Measurements from ENCODE around the gene SIL1.
"Not testable (repeated sequence)": the region's sequence is repeated elsewhere in the genome, so short reads cannot be mapped to it uniquely, and the experiment has no call there.

The SIL1 gene

GRCh38 chr5:139194486-139194885 lies 3.7 kb downstream of the SIL1 start:
- no peaks in the 10 kb centered on the region for H3K36me3 ChIP-seq (ENCODE audit: control insufficient read depth, insufficient read depth, low read length)
- H3K9me3 ChIP-seq (ENCODE audit: control insufficient read depth, low read length): no peaks in the 10 kb centered on the region
- H3K9ac ChIP-seq (ENCODE audit: low read length): no peak overlapping the region
- H3K4me3 ChIP-seq (ENCODE audit: low read length): no peak overlapping the region
- peaks cover 5% of the 10 kb centered on the region for H3K4me1 ChIP-seq (ENCODE audit: control insufficient read depth, insufficient read depth, low read length)
- no peaks in the 10 kb centered on the region for H3K27me3 ChIP-seq (ENCODE audit: control insufficient read depth, insufficient read depth, low read length)

GRCh38 chr5:139193928-139194327 lies 4.2 kb downstream of the SIL1 start:
- Histone ChIP-seq H3K9me3 (ENCODE audit: control insufficient read depth, low read length) (no peaks in the 10 kb centered on the region), H3K36me3 (ENCODE audit: control insufficient read depth, insufficient read depth, low read length) (no peaks in the 10 kb centered on the region), H3K4me1 (ENCODE audit: control insufficient read depth, insufficient read depth, low read length) (peaks cover 5% of the 10 kb centered on the region), H3K9ac (ENCODE audit: low read length) (no peak overlapping the region), H3K27me3 (ENCODE audit: control insufficient read depth, insufficient read depth, low read length) (no peaks in the 10 kb centered on the region), H3K4me3 (ENCODE audit: low read length) (no peak overlapping the region)

GRCh38 chr5:139192906-139193305 lies 5.3 kb downstream of the SIL1 start:
- not testable (repeated sequence) for H3K4me3 ChIP-seq (ENCODE audit: low read length); H3K9me3 ChIP-seq (ENCODE audit: control insufficient read depth, low read length); H3K36me3 ChIP-seq (ENCODE audit: control insufficient read depth, insufficient read depth, low read length); H3K9ac ChIP-seq (ENCODE audit: low read length); H3K27me3 ChIP-seq (ENCODE audit: control insufficient read depth, insufficient read depth, low read length); H3K4me1 ChIP-seq (ENCODE audit: control insufficient read depth, insufficient read depth, low read length)

GRCh38 chr5:139191954-139192353 lies 6.2 kb downstream of the SIL1 start:
- H3K4me3 ChIP-seq (ENCODE audit: low read length); H3K36me3 ChIP-seq (ENCODE audit: control insufficient read depth, insufficient read depth, low read length); H3K9me3 ChIP-seq (ENCODE audit: control insufficient read depth, low read length); H3K4me1 ChIP-seq (ENCODE audit: control insufficient read depth, insufficient read depth, low read length); H3K27me3 ChIP-seq (ENCODE audit: control insufficient read depth, insufficient read depth, low read length); H3K9ac ChIP-seq (ENCODE audit: low read length): not testable (repeated sequence)

- no peak overlapping the region for H3K4me3 ChIP-seq (ENCODE audit: low read length)
- no peaks in the 10 kb centered on the region for H3K9me3 ChIP-seq (ENCODE audit: control insufficient read depth, low read length)
- H3K36me3 ChIP-seq (ENCODE audit: control insufficient read depth, insufficient read depth, low read length): no peaks in the 10 kb centered on the region
- no peak overlapping the region for H3K9ac ChIP-seq (ENCODE audit: low read length)
- H3K27me3 ChIP-seq (ENCODE audit: control insufficient read depth, insufficient read depth, low read length): no peaks in the 10 kb centered on the region
- H3K4me1 ChIP-seq (ENCODE audit: control insufficient read depth, insufficient read depth, low read length): no peaks in the 10 kb centered on the region
Measured at GRCh38 chr5:139190125-139190524, 8.0 kb downstream of the SIL1 start.

- Histone ChIP-seq H3K9me3 (ENCODE audit: control insufficient read depth, low read length) (no peaks in the 10 kb centered on the region), H3K4me3 (ENCODE audit: low read length) (no peak overlapping the region), H3K36me3 (ENCODE audit: control insufficient read depth, insufficient read depth, low read length) (no peaks in the 10 kb centered on the region), H3K27me3 (ENCODE audit: control insufficient read depth, insufficient read depth, low read length) (no peaks in the 10 kb centered on the region), H3K9ac (ENCODE audit: low read length) (no peak overlapping the region), H3K4me1 (ENCODE audit: control insufficient read depth, insufficient read depth, low read length) (no peaks in the 10 kb centered on the region)
Measured at GRCh38 chr5:139188558-139189270, 9.5 kb downstream of the SIL1 start.

GRCh38 chr5:139186752-139187326 lies 11.3 kb downstream of the SIL1 start:
- H3K4me1 ChIP-seq (ENCODE audit: control insufficient read depth, insufficient read depth, low read length): no peaks in the 10 kb centered on the region
- H3K9ac ChIP-seq (ENCODE audit: low read length): no peak overlapping the region
- H3K36me3 ChIP-seq (ENCODE audit: control insufficient read depth, insufficient read depth, low read length): no peaks in the 10 kb centered on the region
- H3K4me3 ChIP-seq (ENCODE audit: low read length): no peak overlapping the region
- no peaks in the 10 kb centered on the region for H3K27me3 ChIP-seq (ENCODE audit: control insufficient read depth, insufficient read depth, low read length)
- no peaks in the 10 kb centered on the region for H3K9me3 ChIP-seq (ENCODE audit: control insufficient read depth, low read length)

GRCh38 chr5:139186261-139186660 lies 11.9 kb downstream of the SIL1 start:
- Histone ChIP-seq H3K4me3 (ENCODE audit: low read length) (no peak overlapping the region), H3K36me3 (ENCODE audit: control insufficient read depth, insufficient read depth, low read length) (no peaks in the 10 kb centered on the region), H3K27me3 (ENCODE audit: control insufficient read depth, insufficient read depth, low read length) (no peaks in the 10 kb centered on the region), H3K9ac (ENCODE audit: low read length) (no peak overlapping the region), H3K9me3 (ENCODE audit: control insufficient read depth, low read length) (no peaks in the 10 kb centered on the region), H3K4me1 (ENCODE audit: control insufficient read depth, insufficient read depth, low read length) (no peaks in the 10 kb centered on the region)

- Histone ChIP-seq H3K27me3 (ENCODE audit: control insufficient read depth, insufficient read depth, low read length) (no peaks in the 10 kb centered on the region), H3K36me3 (ENCODE audit: control insufficient read depth, insufficient read depth, low read length) (no peaks in the 10 kb centered on the region), H3K4me1 (ENCODE audit: control insufficient read depth, insufficient read depth, low read length) (no peaks in the 10 kb centered on the region), H3K4me3 (ENCODE audit: low read length) (no peak overlapping the region), H3K9me3 (ENCODE audit: control insufficient read depth, low read length) (no peaks in the 10 kb centered on the region), H3K9ac (ENCODE audit: low read length) (no peak overlapping the region)
Measured at GRCh38 chr5:139185589-139185988, 12.6 kb downstream of the SIL1 start.

GRCh38 chr5:139183502-139183901 lies 14.7 kb downstream of the SIL1 start:
- Histone ChIP-seq H3K27me3 (ENCODE audit: control insufficient read depth, insufficient read depth, low read length) (no peaks in the 10 kb centered on the region), H3K9ac (ENCODE audit: low read length) (no peak overlapping the region), H3K4me1 (ENCODE audit: control insufficient read depth, insufficient read depth, low read length) (peaks cover 13% of the 10 kb centered on the region), H3K36me3 (ENCODE audit: control insufficient read depth, insufficient read depth, low read length) (no peaks in the 10 kb centered on the region), H3K9me3 (ENCODE audit: control insufficient read depth, low read length) (no peaks in the 10 kb centered on the region), H3K4me3 (ENCODE audit: low read length) (no peak overlapping the region)

- peaks cover 21% of the 10 kb centered on the region for H3K4me1 ChIP-seq (ENCODE audit: control insufficient read depth, insufficient read depth, low read length)
- no peaks in the 10 kb centered on the region for H3K27me3 ChIP-seq (ENCODE audit: control insufficient read depth, insufficient read depth, low read length)
- H3K9me3 ChIP-seq (ENCODE audit: control insufficient read depth, low read length): no peaks in the 10 kb centered on the region
- H3K36me3 ChIP-seq (ENCODE audit: control insufficient read depth, insufficient read depth, low read length): no peaks in the 10 kb centered on the region
- no peak overlapping the region for H3K9ac ChIP-seq (ENCODE audit: low read length)
- H3K4me3 ChIP-seq (ENCODE audit: low read length): no peak overlapping the region
Measured at GRCh38 chr5:139182528-139183296, 15.5 kb downstream of the SIL1 start.

GRCh38 chr5:139181835-139182452 lies 16.2 kb downstream of the SIL1 start:
- no peaks in the 10 kb centered on the region for H3K36me3 ChIP-seq (ENCODE audit: control insufficient read depth, insufficient read depth, low read length)
- no peak overlapping the region for H3K9ac ChIP-seq (ENCODE audit: low read length)
- no peaks in the 10 kb centered on the region for H3K27me3 ChIP-seq (ENCODE audit: control insufficient read depth, insufficient read depth, low read length)
- no peaks in the 10 kb centered on the region for H3K9me3 ChIP-seq (ENCODE audit: control insufficient read depth, low read length)
- no peak overlapping the region for H3K4me3 ChIP-seq (ENCODE audit: low read length)
- peaks cover 24% of the 10 kb centered on the region for H3K4me1 ChIP-seq (ENCODE audit: control insufficient read depth, insufficient read depth, low read length)

All from mucosa of stomach (tissue), 1 donor.